NB4 (cell line): ENCODE results near the gene MINAR1.

Source experiments
- DNase-seq: peaks from one replicate; pipeline ENCODE4 v3.0.0; 2010; ENCODE audit warnings: low read depth
- H3K4me3 ChIP-seq: one replicate; pipeline ENCODE4 v1.5.1; 2011; ENCODE audit warnings: mild to moderate bottlenecking, low read depth, low read length, moderate library complexity
- CTCF ChIP-seq: IDR thresholded peaks from one replicate; pipeline ENCODE4 v1.5.1; 2012; ENCODE audit warnings: low read depth, low read length
- MAX ChIP-seq: IDR thresholded peaks from 2 replicates; pipeline ENCODE4 v1.6.1; 2011; ENCODE audit warnings: low read depth, low read length
- MYC ChIP-seq: IDR thresholded peaks from 2 replicates; pipeline ENCODE4 v1.6.1; 2011; ENCODE audit warnings: low read depth, low read length
- POLR2A ChIP-seq: IDR thresholded peaks from 2 replicates; pipeline ENCODE4 v1.6.1; 2011; ENCODE audit warnings: mild to moderate bottlenecking; ENCODE audit not compliant: insufficient read length; ENCODE audit errors: extremely low read depth

Gene MINAR1

GRCh38 chr15:79401301-79401700 is 30.8 kb upstream of the MINAR1 start:
- no peak for TF ChIP-seq MAX
- TF ChIP-seq POLR2A: no peak
- TF ChIP-seq MYC: no peak
- no peak for TF ChIP-seq CTCF
- DNase-seq: peak; percentile 43
- no peak overlapping the region for H3K4me3 ChIP-seq

GRCh38 chr15:79402136-79402535 is 30.0 kb upstream of the MINAR1 start:
- no peak for TF ChIP-seq MAX
- no peak for TF ChIP-seq POLR2A
- TF ChIP-seq MYC: no peak
- TF ChIP-seq CTCF: no peak
- no peak for DNase-seq
- H3K4me3 ChIP-seq: no peak overlapping the region

GRCh38 chr15:79403501-79403900 is 28.6 kb upstream of the MINAR1 start:
- TF ChIP-seq CTCF: no peak
- TF ChIP-seq MAX: no peak
- no peak for TF ChIP-seq POLR2A
- TF ChIP-seq MYC: no peak
- no peak overlapping the region for H3K4me3 ChIP-seq
- no peak for DNase-seq

GRCh38 chr15:79406210-79406609 is 25.9 kb upstream of the MINAR1 start:
- no peak overlapping the region for H3K4me3 ChIP-seq
- TF ChIP-seq POLR2A (no peak), MYC (no peak), CTCF (no peak), MAX (no peak)
- no peak for DNase-seq

- H3K4me3 ChIP-seq: no peak overlapping the region
- TF ChIP-seq MYC: no peak
- TF ChIP-seq POLR2A: no peak
- TF ChIP-seq MAX: no peak
- no peak for TF ChIP-seq CTCF
- DNase-seq: peak; percentile 33
These were observed 24.1 kb upstream of the MINAR1 start for GRCh38 chr15:79408041-79408440.

- no peak for TF ChIP-seq POLR2A
- TF ChIP-seq CTCF: no peak
- no peak for TF ChIP-seq MAX
- TF ChIP-seq MYC: no peak
- no peak for DNase-seq
- H3K4me3 ChIP-seq: no peak overlapping the region
These were observed 21.9 kb upstream of the MINAR1 start for GRCh38 chr15:79410237-79410636.
